Caco-2 (cell line): Measurements from ENCODE around the gene ZC3HAV1. TPM values are rescaled to one million over a fixed set of nuclear protein-coding genes. Genes with fewer than 3 reads are reported as not detected.

Experiments used
- BruUV-seq: library from RNA; stranded (reverse); fragments of 400-500 nt; replicated peaks from 2 replicates; lab custom pipeline; 2021; lab: Mats Ljungman, UMichigan
- CTCF ChIA-PET: fragments of 300-600 bp; sonication (Branson Sonifier 250); formaldehyde crosslinking; loops from one replicate; lab custom pipeline; 2022; ENCODE audit warnings: antibody characterized with exemption; lab: Charles Lee
- POLR2A ChIA-PET: fragments of 300-600 bp; sonication (Branson Sonifier 250); formaldehyde crosslinking; loops from one replicate; lab custom pipeline; 2022; ENCODE audit warnings: antibody characterized with exemption; lab: Charles Lee
- DNase-seq, 2 experiments: peaks; one replicate each; pipeline versions ENCODE4 v3.0.0 to v3.0.0-alpha.2; 2020 to 2022
- H3K27me3 ChIP-seq: replicated peaks from 2 replicates; pipeline ENCODE4 v1.6.0; 2011; ENCODE audit warnings: low read length; ENCODE audit not compliant: control insufficient read depth, insufficient read depth
- H3K36me3 ChIP-seq: 2 replicates; pipeline ENCODE4 v1.5.1; 2011; ENCODE audit warnings: low read length; ENCODE audit not compliant: control insufficient read depth, insufficient read depth
- H3K4me1 ChIP-seq: fragments of 250-450 bp; sonication (Bioruptor Pico); 2 replicates; pipeline ENCODE4 v1.5.1; 2020; ENCODE audit warnings: mild to moderate bottlenecking
- H3K4me3 ChIP-seq: 2 replicates; pipeline ENCODE4 v1.5.1; 2011; ENCODE audit warnings: low read depth, mild to moderate bottlenecking, control low read depth, low read length
- H3K9me3 ChIP-seq: fragments of 250-450 bp; sonication (Bioruptor Pico); 2 replicates; pipeline ENCODE4 v1.5.1; 2020; ENCODE audit warnings: mild to moderate bottlenecking, moderate library complexity
- H3K27ac Mint-ChIP-seq: one replicate; pipeline ENCODE4 v1.8.0; 2022; ENCODE audit warnings: mixed read lengths; ENCODE audit not compliant: unreplicated experiment
- H3K27me3 Mint-ChIP-seq: one replicate; pipeline ENCODE4 v1.8.0; 2022; ENCODE audit warnings: mixed read lengths; ENCODE audit not compliant: insufficient read depth, unreplicated experiment
- H3K36me3 Mint-ChIP-seq: one replicate; pipeline ENCODE4 v1.8.0; 2022; ENCODE audit warnings: mild to moderate bottlenecking, mixed read lengths; ENCODE audit not compliant: insufficient read depth, unreplicated experiment
- H3K4me1 Mint-ChIP-seq: one replicate; pipeline ENCODE4 v1.8.0; 2022; ENCODE audit warnings: low read depth, mixed read lengths; ENCODE audit not compliant: unreplicated experiment
- H3K4me3 Mint-ChIP-seq: one replicate; pipeline ENCODE4 v1.8.0; 2022; ENCODE audit warnings: mild to moderate bottlenecking, moderate library complexity, mixed read lengths; ENCODE audit not compliant: unreplicated experiment
- H3K9me3 Mint-ChIP-seq: one replicate; pipeline ENCODE4 v1.8.0; 2022; ENCODE audit warnings: mixed read lengths; ENCODE audit not compliant: unreplicated experiment
- CTCF ChIP-seq, 2 experiments: fragments of 200-600 bp in 1 of 2; IDR thresholded peaks; 1 replicate in 1 of 2; 2 replicates in 1 of 2; pipeline versions ENCODE4 v1.5.1 to v1.8.0; 2011 to 2022; ENCODE audit warnings: antibody characterized with exemption in 1 of 2, control low read depth in 1 of 2, inconsistent platforms in 1 of 2, low read depth in 1 of 2, low read length in 1 of 2, mild to moderate bottlenecking in 1 of 2, moderate library complexity in 1 of 2; ENCODE audit not compliant: insufficient read depth in 1 of 2, severe bottlenecking in 1 of 2, unreplicated experiment in 1 of 2
- intact Hi-C: fragments of 100-400 bp; cut with micrococcal nuclease; formaldehyde crosslinking; loops from one replicate; pipeline ENCODE4 v1.10.0; 2022; ENCODE audit not compliant: unreplicated experiment
- total RNA-seq: library from RNA; stranded (reverse); gene quantifications from 2 replicates; pipeline ENCODE4 v1.2.3, GENCODE V29; 2022

The ZC3HAV1 gene
- total RNA-seq, 1 experiment from 2014 or later, result 30.8 TPM

- no peak for TF ChIP-seq CTCF (IDR thresholded peaks at IDR 0.05; ENCODE audit: insufficient read depth in 1 of 2, low read depth in 1 of 2, low read length in 1 of 2, severe bottlenecking in 1 of 2, unreplicated experiment in 1 of 2)
- CTCF ChIA-PET, result no interaction called here
- DNase-seq, result no peak
- H3K36me3 Mint-ChIP-seq, result peaks cover 68% of the 10 kb centered on the region
- Histone ChIP-seq H3K36me3 (0 out of 2 replicates have a peak, but pooled peaks cover under 1% of the 10 kb centered on the region), H3K27me3 (no peaks in the 10 kb centered on the region), H3K9me3 (no peaks in the 10 kb centered on the region), H3K4me1 (no peaks in the 10 kb centered on the region), H3K4me3 (no peak overlapping the region)
- H3K4me3 Mint-ChIP-seq, result no peak overlapping the region
- no peaks in the 10 kb centered on the region for H3K4me1 Mint-ChIP-seq
- POLR2A ChIA-PET, result no interaction called here
- no peaks in the 10 kb centered on the region for H3K27me3 Mint-ChIP-seq
- H3K27ac Mint-ChIP-seq, result no peak overlapping the region
- H3K9me3 Mint-ChIP-seq, result no peaks in the 10 kb centered on the region
- intact Hi-C loops, result no loop called here
- BruUV-seq, result no TSS peak
These were observed 27.9 kb downstream of the ZC3HAV1 start for GRCh38 chr7:139081584-139081983.

GRCh38 chr7:139080905-139081304 is 28.6 kb downstream of the ZC3HAV1 start:
- Histone ChIP-seq H3K4me3 (no peak overlapping the region), H3K4me1 (no peaks in the 10 kb centered on the region), H3K36me3 (no peaks in the 10 kb centered on the region), H3K9me3 (no peaks in the 10 kb centered on the region), H3K27me3 (no peaks in the 10 kb centered on the region)
- no peaks in the 10 kb centered on the region for H3K4me1 Mint-ChIP-seq
- no peaks in the 10 kb centered on the region for H3K27me3 Mint-ChIP-seq
- no peak for DNase-seq
- intact Hi-C loops, result no loop called here
- ChIA-PET CTCF (no interaction called here), POLR2A (no interaction called here)
- no TSS peak for BruUV-seq
- H3K4me3 Mint-ChIP-seq, result no peak overlapping the region
- H3K27ac Mint-ChIP-seq, result no peak overlapping the region
- no peak for TF ChIP-seq CTCF (IDR thresholded peaks at IDR 0.05; ENCODE audit: insufficient read depth in 1 of 2, low read depth in 1 of 2, low read length in 1 of 2, severe bottlenecking in 1 of 2, unreplicated experiment in 1 of 2)
- no peaks in the 10 kb centered on the region for H3K9me3 Mint-ChIP-seq
- H3K36me3 Mint-ChIP-seq, result peaks cover 68% of the 10 kb centered on the region

GRCh38 chr7:139079861-139080260 is 29.7 kb downstream of the ZC3HAV1 start:
- no peaks in the 10 kb centered on the region for H3K27me3 ChIP-seq
- BruUV-seq, result no TSS peak
- H3K36me3 Mint-ChIP-seq, result peaks cover 60% of the 10 kb centered on the region
- TF ChIP-seq CTCF (IDR thresholded peaks at IDR 0.05; ENCODE audit: insufficient read depth in 1 of 2, low read depth in 1 of 2, low read length in 1 of 2, severe bottlenecking in 1 of 2, unreplicated experiment in 1 of 2), result no peak
- CTCF ChIA-PET, result no interaction called here
- H3K4me1 ChIP-seq, result no peaks in the 10 kb centered on the region
- H3K4me1 Mint-ChIP-seq, result no peaks in the 10 kb centered on the region
- no peaks in the 10 kb centered on the region for H3K9me3 ChIP-seq
- H3K4me3 Mint-ChIP-seq, result no peak overlapping the region
- no peak for DNase-seq
- intact Hi-C loops, result no loop called here
- H3K36me3 ChIP-seq, result no peaks in the 10 kb centered on the region
- POLR2A ChIA-PET, result no interaction called here
- H3K27me3 Mint-ChIP-seq, result no peaks in the 10 kb centered on the region
- no peaks in the 10 kb centered on the region for H3K9me3 Mint-ChIP-seq
- H3K27ac Mint-ChIP-seq, result no peak overlapping the region
- no peak overlapping the region for H3K4me3 ChIP-seq
